H9 (cell line): Measurements from ENCODE around the gene C1orf56. TPM values are rescaled to one million over a fixed set of nuclear protein-coding genes. Genes with fewer than 3 reads are reported as not detected.

ENCODE experiments used
- DNase-seq: peaks from one replicate; pipeline ENCODE4 v3.0.0-alpha.2; 2017
- H2AFZ ChIP-seq: one replicate; pipeline ENCODE4 v1.6.1; 2013; ENCODE audit warnings: mild to moderate bottlenecking, low read length, control low read depth, moderate library complexity
- H2AK5ac ChIP-seq: 2 replicates; pipeline ENCODE4 v1.6.1; 2013; ENCODE audit warnings: low read length, control low read depth, mixed read lengths; ENCODE audit not compliant: insufficient read length
- H2BK120ac ChIP-seq: one replicate; pipeline ENCODE4 v1.6.1; 2013; ENCODE audit warnings: low read depth, mild to moderate bottlenecking, low read length, control low read depth, inconsistent platforms; ENCODE audit not compliant: poor library complexity, severe bottlenecking
- H2BK12ac ChIP-seq: 2 replicates; pipeline ENCODE4 v1.6.1; 2013; ENCODE audit warnings: low read length, control low read depth, mixed read lengths, low read depth; ENCODE audit not compliant: insufficient read length
- H2BK15ac ChIP-seq: 2 replicates; pipeline ENCODE4 v1.6.1; 2013; ENCODE audit warnings: low read depth, low read length, control low read depth
- H2BK20ac ChIP-seq: one replicate; pipeline ENCODE4 v1.6.1; 2013; ENCODE audit warnings: low read depth, mild to moderate bottlenecking, low read length, control low read depth, inconsistent platforms; ENCODE audit not compliant: poor library complexity, severe bottlenecking
- H2BK5ac ChIP-seq: 2 replicates; pipeline ENCODE4 v1.6.1; 2013; ENCODE audit warnings: low read length, control low read depth, mixed read lengths; ENCODE audit not compliant: insufficient read length
- H3K14ac ChIP-seq: 2 replicates; pipeline ENCODE4 v1.6.1; 2013; ENCODE audit warnings: low read length, control low read depth; ENCODE audit not compliant: insufficient read depth
- H3K18ac ChIP-seq: 2 replicates; pipeline ENCODE4 v1.6.1; 2013; ENCODE audit warnings: low read depth, mild to moderate bottlenecking, mixed read lengths, low read length, control low read depth; ENCODE audit not compliant: insufficient read length
- H3K23ac ChIP-seq: 2 replicates; pipeline ENCODE4 v1.6.1; 2013; ENCODE audit warnings: low read length, control low read depth, mixed read lengths, low read depth; ENCODE audit not compliant: insufficient read length
- H3K23me2 ChIP-seq: 2 replicates; pipeline ENCODE4 v1.6.1; 2013; ENCODE audit warnings: low read depth, mild to moderate bottlenecking, mixed read lengths, low read length, control low read depth; ENCODE audit not compliant: insufficient read length, poor library complexity, severe bottlenecking
- H3K27ac ChIP-seq: 2 replicates; pipeline ENCODE4 v1.5.1; 2013; ENCODE audit warnings: low read length, control low read depth, mixed read lengths, low read depth; ENCODE audit not compliant: insufficient read length
- H3K27me3 ChIP-seq: 2 replicates; pipeline ENCODE4 v1.6.1; 2013; ENCODE audit warnings: low read length, control low read depth, inconsistent platforms; ENCODE audit not compliant: insufficient read depth
- H3K4ac ChIP-seq: 2 replicates; pipeline ENCODE4 v1.6.1; 2013; ENCODE audit warnings: low read depth, mild to moderate bottlenecking, control low read depth, inconsistent platforms, low read length, moderate library complexity
- H3K4me1 ChIP-seq: 2 replicates; pipeline ENCODE4 v1.6.1; 2013; ENCODE audit warnings: low read length, control low read depth, inconsistent platforms; ENCODE audit not compliant: insufficient read depth
- H3K4me2 ChIP-seq: 2 replicates; pipeline ENCODE4 v1.6.1; 2013; ENCODE audit warnings: low read length, control low read depth, mixed read lengths; ENCODE audit not compliant: insufficient read length, insufficient read depth
- H3K56ac ChIP-seq: 2 replicates; pipeline ENCODE4 v1.6.1; 2013; ENCODE audit warnings: low read depth, mild to moderate bottlenecking, mixed read lengths, low read length, control low read depth; ENCODE audit not compliant: insufficient read length
- H3K79me1 ChIP-seq: 2 replicates; pipeline ENCODE4 v1.6.1; 2013; ENCODE audit warnings: low read depth, mild to moderate bottlenecking, moderate library complexity, low read length, control low read depth, inconsistent platforms; ENCODE audit not compliant: insufficient read depth, poor library complexity, severe bottlenecking
- H3K79me2 ChIP-seq: 2 replicates; pipeline ENCODE4 v1.6.1; 2013; ENCODE audit warnings: low read length, control low read depth, inconsistent platforms; ENCODE audit not compliant: insufficient read depth
- H3K9ac ChIP-seq: 2 replicates; pipeline ENCODE4 v1.6.1; 2013; ENCODE audit warnings: low read length, control low read depth, mixed read lengths; ENCODE audit not compliant: insufficient read length; ENCODE audit errors: extremely low read depth
- H3K9me3 ChIP-seq: one replicate; pipeline ENCODE4 v1.6.1; 2013; ENCODE audit warnings: low read depth, low read length, inconsistent platforms; ENCODE audit not compliant: control insufficient read depth
- H3T11ph ChIP-seq: one replicate; pipeline ENCODE4 v1.6.1; 2013; ENCODE audit warnings: mild to moderate bottlenecking, low read length, control low read depth, inconsistent platforms
- H4K20me1 ChIP-seq: one replicate; pipeline ENCODE4 v1.6.1; 2013; ENCODE audit not compliant: control insufficient read depth, insufficient read length, insufficient read depth
- H4K5ac ChIP-seq: 2 replicates; pipeline ENCODE4 v1.6.1; 2013; ENCODE audit warnings: low read depth, mild to moderate bottlenecking, mixed read lengths, low read length, control low read depth; ENCODE audit not compliant: insufficient read length
- H4K8ac ChIP-seq: replicated peaks from 2 replicates; pipeline ENCODE4 v1.6.1; 2013; ENCODE audit warnings: low read length, control low read depth, mixed read lengths, low read depth; ENCODE audit not compliant: insufficient read length
- H4K91ac ChIP-seq: 2 replicates; pipeline ENCODE4 v1.6.1; 2013; ENCODE audit warnings: low read depth, mild to moderate bottlenecking, moderate library complexity, mixed read lengths, low read length, control low read depth; ENCODE audit not compliant: insufficient read length
- H3K27ac Mint-ChIP-seq, 3 experiments: 2 replicates in 2 of 3; 3 replicates in 1 of 3; pipeline ENCODE4 v1.8.0; 2020 to 2021; ENCODE audit warnings: mixed read lengths in 3 of 3, mild to moderate bottlenecking in 1 of 3, moderate library complexity in 1 of 3
- H3K27me3 Mint-ChIP-seq: 2 replicates; pipeline ENCODE4 v1.8.0; 2021; ENCODE audit warnings: low read depth, mild to moderate bottlenecking, moderate library complexity, mixed read lengths
- H3K36me3 Mint-ChIP-seq, 3 experiments: 2 replicates in 2 of 3; 3 replicates in 1 of 3; pipeline ENCODE4 v1.8.0; 2020 to 2021; ENCODE audit warnings: low read depth in 3 of 3, mixed read lengths in 3 of 3; ENCODE audit not compliant: insufficient read depth in 1 of 3
- H3K4me1 Mint-ChIP-seq, 2 experiments: 2 replicates each; pipeline ENCODE4 v1.8.0; 2020; ENCODE audit warnings: mixed read lengths in 2 of 2
- H3K4me3 Mint-ChIP-seq, 2 experiments: 2 replicates in 1 of 2; 3 replicates in 1 of 2; pipeline ENCODE4 v1.8.0; 2020 to 2021; ENCODE audit warnings: mild to moderate bottlenecking in 2 of 2, mixed read lengths in 2 of 2, moderate library complexity in 1 of 2
- H3K9me3 Mint-ChIP-seq, 2 experiments: 2 replicates in 1 of 2; 3 replicates in 1 of 2; pipeline ENCODE4 v1.8.0; 2020; ENCODE audit warnings: mild to moderate bottlenecking in 2 of 2, mixed read lengths in 2 of 2, moderate library complexity in 1 of 2
- CTCF ChIP-seq: fragments of 200-600 bp; sonication (generic); conservative IDR thresholded peaks from 3 replicates; pipeline ENCODE4 v1.8.0; 2021; ENCODE audit warnings: antibody characterized with exemption, mild to moderate bottlenecking
- WGBS: extraction: QIAGEN DNeasy Blood & Tissue Kit; methylation state at CpG from one replicate; pipeline ENCODE4 v1.1.7; 2013; ENCODE audit warnings: missing lambda C conversion rate, low lambda C conversion rate, mixed read lengths; ENCODE audit not compliant: insufficient read length; ENCODE audit errors: extremely low coverage; 5-methylcytosine and 5-hydroxymethylcytosine counted together
- total RNA-seq: library from RNA; stranded (reverse); gene quantifications from 2 replicates; pipeline ENCODE4 v1.2.1, GENCODE V29; 2021

C1orf56 gene
- total RNA-seq, 1 experiment from 2014 or later = 4.8 TPM

DNA sequence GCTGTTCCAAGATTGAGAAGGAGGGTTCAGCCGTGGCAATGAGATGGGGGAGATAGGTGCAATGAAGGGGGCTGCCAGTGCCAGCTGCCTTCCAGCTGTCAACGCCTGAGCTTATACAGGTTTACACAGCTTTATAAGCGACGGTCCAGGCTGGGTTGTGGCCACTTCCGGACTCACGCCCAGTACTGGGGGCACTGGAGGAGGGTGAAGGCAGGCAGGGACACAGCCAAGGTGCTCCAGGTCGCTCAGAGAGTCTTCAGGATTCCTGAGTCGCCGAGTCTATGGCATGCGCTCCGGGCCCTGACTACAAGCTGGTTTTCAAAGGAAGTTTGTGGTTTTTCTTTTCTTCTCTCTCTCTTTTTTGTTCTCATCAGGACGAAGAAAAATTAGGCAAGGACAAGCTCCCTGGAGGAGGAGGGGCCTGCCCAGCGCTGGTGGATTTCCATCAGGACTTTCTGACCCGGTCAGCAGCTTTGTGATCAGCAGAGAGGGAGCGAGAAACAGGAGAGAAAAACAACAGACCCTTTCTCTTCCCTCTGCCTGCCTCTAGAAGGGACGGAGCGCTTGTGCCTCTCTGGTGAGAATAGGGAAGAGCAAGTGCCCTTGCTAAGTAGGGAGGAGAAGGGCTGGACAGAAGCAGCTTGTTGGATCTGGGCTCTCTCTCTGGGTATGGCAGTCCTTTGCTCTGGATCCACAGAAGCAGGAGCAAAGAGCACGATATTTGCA lies 41.1 kb upstream of the C1orf56 start, which contains the start of gene MINDY1:
MINDY1 (minus strand) TSS at position 576 of the 726 bp plus-strand sequence. CDS start 4,285 bp downstream, outside the sequence.
- Histone ChIP-seq H4K5ac (no peak within 1 kb of the TSS), H2BK15ac (no peak within 1 kb of the TSS), H3K56ac (no peak within 1 kb of the TSS), H3K27me3 (no peaks in the 10 kb centered on the region), H3K4me1 (peaks cover 5% of the 10 kb centered on the region; the same call in 1 of the 2 replicates), H3K27ac (peak within 1 kb of the TSS; percentile 24), H3K18ac (peak within 1 kb of the TSS; percentile 71), H3K4me2 (peak within 1 kb of the TSS; percentile 77), H3K23ac (no peak within 1 kb of the TSS), H3K79me1 (no peaks in the 10 kb centered on the region), H2AFZ (no peak within 1 kb of the TSS), H3K9me3 (no peaks in the 10 kb centered on the region), H3K4ac (peak within 1 kb of the TSS; percentile 78), H3T11ph (peak within 1 kb of the TSS; percentile 92), H2BK20ac (peak within 1 kb of the TSS; percentile 33), H2BK120ac (peak within 1 kb of the TSS; percentile 97), H4K8ac (no peak within 1 kb of the TSS), H3K79me2 (no peaks in the 10 kb centered on the region; the same call in 1 of the 2 replicates), H2BK12ac (peak within 1 kb of the TSS; percentile 64), H4K20me1 (no peaks in the 10 kb centered on the region), H3K9ac (peak within 1 kb of the TSS; percentile 2), H4K91ac (no peak within 1 kb of the TSS), H3K23me2 (peaks cover 13% of the 10 kb centered on the region), H2AK5ac (no peak within 1 kb of the TSS), H2BK5ac (no peak within 1 kb of the TSS), H3K14ac (peak within 1 kb of the TSS; percentile 82; the same call in 1 of the 2 replicates)
- H3K36me3 Mint-ChIP-seq = peaks cover 0 to 2% (median 0%) of the 10 kb centered on the region in 3 experiments; a peak in 1 of 7 replicates
- H3K27me3 Mint-ChIP-seq = no peaks in the 10 kb centered on the region; the same call in 1 of the 2 replicates
- DNase-seq = peak; percentile 84
- H3K4me1 Mint-ChIP-seq = peaks cover 35 to 44% of the 10 kb centered on the region in 2 experiments
- no peaks in the 10 kb centered on the region; a peak in 2 of 5 replicates for H3K9me3 Mint-ChIP-seq
- peak within 1 kb of the TSS; percentile 97 to 99 for H3K4me3 Mint-ChIP-seq
- no CpG with 5 or more reads among the region's 18 CpGs for WGBS
- peak; percentile 59 for TF ChIP-seq CTCF
- peak within 1 kb of the TSS; percentile 97 to 98 (median 98) for H3K27ac Mint-ChIP-seq
